Islet precursor cell (in vitro differentiated cells): ENCODE data around the gene PBX2.

Source experiments
- DNase-seq: peaks from one replicate; pipeline ENCODE4 v3.0.0-alpha.2; 2018

The PBX2 gene

DNA sequence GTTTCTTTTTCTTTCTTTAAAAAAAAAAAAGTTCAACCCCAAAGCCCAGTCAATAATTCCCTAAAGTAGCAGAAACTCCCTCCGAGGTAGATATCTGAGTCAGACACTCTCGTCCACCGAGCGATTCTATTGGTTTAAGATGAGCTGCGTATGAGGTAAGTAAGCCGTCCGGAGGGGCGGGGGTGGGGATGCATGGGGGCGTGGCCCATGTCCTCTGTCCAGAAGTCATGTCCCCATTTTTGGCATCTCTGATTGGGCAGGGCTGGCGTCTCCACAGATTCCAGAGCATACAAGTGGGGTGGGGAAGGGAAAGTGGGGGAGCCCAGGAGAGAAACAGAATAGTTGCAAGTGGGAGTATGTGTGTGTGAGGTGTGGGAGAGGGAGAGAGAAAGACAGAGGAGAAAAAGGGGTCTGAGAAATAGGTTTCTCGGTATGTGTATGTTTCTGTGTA is 4.3 kb downstream of the PBX2 start:
- DNase-seq = peak; percentile 90

DNA sequence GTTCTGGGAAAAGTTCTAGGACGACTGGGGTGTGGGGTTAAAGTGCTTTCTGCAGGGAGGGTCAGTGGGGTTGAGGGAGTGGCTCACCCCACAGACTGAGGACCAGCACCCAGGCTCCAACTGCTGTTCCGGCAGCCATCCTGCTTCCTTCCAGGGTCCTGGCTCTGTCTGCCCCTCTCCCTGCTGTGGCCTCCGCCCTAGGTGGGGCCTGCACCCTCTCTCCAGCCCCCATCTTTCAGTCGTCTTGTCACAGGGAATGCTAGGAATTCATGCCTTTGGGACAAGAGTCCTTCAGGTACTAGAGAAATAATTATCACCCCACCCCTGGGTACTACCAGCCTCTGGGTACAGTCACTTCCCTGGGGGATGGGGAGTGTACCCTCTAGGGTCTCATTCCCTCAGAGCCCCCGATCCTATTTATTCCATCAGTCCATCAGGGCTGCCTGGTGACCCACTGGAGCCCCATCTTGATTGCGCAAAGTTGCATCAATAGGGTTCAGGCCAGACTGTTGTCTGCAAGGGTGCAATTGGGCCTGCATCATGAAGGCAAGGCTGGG is 5.8 kb downstream of the PBX2 start, which contains the start of gene AGER:
TSS of gene AGER (minus strand) at position 170 of the 557 bp plus-strand sequence. CDS start at position 139, 31 bp downstream.
- DNase-seq = no peak

DNA sequence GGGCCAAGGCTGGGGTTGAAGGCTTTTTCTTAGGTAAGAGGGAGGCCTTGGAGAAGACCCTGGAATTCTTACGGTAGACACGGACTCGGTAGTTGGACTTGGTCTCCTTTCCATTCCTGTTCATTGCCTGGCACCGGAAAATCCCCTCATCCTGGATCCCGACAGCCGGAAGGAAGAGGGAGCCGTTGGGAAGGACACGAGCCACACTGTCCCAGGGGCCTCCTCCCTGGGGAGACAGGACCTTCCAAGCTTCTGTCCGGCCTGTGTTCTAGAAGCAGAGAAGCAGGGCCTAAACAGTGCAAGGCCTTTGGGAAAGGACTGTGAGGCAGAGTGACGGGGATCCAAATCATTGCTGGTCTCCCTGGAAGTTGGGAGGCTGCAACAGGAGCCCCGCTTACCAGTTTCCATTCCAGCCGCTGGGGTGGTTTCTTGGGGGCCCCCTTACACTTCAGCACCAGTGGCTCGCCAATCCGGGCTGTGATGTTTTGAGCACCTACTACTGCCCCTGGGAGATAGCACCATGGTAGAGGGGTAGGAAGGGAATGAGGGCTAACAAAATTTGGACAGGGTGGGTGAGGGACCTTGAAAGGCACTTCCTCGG is 6.4 kb downstream of the PBX2 start:
- DNase-seq = no peak

DNA sequence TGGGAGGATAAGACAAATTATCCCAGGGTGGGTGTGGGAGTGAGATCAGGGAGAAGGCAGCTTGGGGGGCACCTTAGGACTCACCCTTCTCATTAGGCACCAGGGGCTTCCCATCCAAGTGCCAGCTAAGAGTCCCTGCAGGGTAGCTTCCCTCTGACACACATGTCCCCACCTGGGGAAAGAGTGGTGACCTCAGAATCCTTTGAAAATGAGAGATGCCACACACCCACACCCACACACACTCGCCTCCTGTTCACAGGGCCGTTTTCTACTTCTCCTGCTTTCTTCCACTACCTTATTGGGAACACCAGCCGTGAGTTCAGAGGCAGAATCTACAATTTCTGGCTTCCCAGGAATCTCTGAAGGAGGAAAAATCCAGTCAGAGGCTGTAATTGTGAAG is 7.0 kb downstream of the PBX2 start:
- DNase-seq = no peak

DNA sequence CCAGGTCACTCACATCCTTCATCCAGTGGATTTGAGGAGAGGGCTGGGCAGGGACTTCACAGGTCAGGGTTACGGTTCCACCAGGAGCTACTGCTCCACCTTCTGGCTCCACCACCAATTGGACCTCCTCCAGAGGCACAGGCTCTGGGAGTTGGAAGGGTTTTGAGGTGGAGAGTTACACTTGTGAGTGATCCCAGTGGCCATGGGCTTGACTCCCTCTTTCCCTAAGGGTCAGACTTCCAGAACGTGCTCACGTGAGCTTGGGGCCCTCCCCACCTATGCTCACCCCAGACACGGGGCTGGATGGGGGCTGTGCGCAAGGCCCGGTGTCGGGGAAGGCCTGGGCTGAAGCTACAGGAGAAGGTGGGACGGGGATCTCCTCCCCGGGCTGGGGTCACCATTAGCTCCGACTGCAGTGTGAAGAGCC is 7.4 kb downstream of the PBX2 start:
- no peak for DNase-seq

DNA sequence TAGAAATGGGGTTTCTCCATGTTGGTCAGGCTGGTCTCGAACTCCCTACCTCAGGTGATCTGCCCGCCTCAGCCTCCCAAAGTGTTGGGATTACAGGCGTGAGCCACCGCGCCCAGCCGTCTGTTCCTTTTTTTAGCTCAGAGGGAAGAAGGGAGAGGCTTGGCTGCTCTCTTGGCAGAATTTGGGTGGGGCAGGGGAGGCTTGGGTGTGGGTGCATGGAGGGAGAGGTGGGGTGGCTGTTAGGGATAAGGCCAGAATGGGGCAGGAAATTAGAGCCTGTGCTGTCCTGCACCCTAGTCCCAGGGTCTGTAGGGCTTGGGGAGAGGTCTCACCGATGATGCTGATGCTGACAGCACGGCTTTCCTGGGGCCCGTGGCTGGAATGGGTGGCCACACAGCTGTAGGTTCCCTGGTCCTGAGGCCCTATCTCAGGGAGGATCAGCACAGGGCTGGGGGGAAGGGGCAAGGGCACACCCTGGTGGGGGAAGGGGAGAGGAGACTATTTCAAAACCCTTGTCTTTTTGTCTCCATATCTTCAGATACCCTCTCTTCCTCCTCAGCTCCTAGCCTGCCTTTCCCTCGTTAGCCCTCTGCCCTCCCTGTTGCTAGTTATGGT is 8.0 kb downstream of the PBX2 start:
- DNase-seq = no peak

DNA sequence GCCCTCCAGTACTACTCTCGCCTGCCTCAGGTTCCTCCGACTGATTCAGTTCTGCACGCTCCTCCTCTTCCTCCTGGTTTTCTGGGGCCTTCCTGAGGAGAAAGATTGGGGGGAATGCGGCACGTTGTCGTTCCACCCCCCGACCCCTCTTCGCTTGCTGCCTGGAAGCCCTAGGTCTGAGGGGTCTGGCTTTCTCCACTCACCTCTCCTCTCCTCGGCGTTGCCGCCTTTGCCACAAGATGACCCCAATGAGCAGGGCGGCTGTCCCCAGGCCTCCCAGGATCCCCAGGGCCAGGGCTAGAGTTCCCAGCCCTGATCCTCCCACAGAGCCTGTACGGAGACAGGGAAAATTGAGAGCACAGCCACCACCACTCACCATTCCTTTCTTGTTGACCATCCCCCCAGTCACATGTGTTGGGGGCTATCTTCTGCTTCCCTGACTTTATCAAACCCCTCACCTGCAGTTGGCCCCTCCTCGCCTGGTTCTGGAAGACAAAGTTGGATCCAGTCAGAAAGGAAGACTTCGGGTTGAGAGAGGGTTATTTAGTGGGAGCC is 8.8 kb downstream of the PBX2 start:
- DNase-seq = no peak

DNA sequence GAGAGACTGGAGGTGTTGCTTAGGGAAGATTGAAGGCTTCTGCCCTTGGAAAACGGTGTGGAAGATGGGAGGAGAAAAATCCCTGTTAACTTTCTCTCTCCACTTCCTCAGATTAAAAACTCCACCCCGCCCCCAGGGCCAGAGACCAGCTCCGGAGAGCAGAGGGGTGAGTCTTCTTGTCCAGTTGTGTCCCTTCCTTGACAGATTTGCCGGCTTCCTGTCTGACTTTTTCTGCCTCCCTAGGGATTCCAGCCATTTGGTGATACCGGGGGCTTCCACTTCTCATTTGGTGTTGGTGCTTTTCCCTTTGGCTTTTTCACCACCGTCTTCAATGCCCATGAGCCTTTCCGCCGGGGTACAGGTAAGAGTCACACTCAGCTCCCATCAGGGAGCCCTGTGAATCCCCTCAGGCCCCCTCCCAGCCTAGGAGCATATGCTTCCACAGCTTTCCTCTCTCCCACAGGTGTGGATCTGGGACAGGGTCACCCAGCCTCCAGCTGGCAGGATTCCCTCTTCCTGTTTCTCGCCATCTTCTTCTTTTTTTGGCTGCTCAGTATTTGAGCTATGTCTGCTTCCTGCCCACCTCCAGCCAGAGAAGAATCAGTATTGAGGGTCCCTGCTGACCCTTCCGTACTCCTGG is 10.1 kb downstream of the PBX2 start:
- no peak for DNase-seq

DNA sequence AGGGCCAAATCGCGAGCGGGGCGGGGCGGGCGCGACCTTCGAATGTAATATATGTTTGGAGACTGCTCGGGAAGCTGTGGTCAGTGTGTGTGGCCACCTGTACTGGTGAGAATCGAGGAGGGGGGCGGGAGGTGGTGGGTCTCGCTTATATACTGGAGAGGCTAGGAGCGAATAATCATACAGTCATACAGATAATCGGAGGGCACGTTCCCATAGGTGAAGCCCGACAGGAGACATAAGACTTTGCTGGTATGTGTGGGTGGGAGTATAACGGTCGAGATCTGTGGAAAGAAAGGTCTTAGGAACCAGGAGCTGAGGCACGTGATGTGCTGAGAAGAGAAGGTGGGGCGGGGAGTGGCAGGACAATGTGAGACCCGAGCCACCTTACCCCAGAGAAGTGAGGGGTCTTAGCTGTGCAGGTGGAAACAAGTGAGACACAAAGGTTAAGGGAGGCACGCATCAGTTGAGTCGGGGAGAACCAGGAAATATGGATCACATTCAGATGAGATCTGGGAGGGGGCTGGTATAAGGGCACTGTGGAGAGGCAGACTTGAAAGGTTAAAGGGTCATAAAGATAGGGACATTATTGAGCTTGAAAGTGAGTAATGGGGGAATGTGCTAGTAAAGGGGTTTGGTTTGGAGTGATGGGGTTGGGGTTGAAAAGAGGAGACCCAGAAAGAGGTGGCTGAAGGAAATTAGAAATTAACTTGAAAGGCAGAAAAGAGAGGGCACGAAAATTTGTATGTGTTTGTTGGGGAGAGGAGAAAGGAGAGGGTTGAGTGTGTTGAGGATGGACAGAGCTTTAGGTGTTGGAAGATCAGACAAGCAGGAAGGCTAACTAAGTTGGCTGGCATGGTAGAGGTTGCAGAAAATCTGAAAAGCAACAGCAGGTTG is 11.2 kb downstream of the PBX2 start:
- no peak for DNase-seq

DNA sequence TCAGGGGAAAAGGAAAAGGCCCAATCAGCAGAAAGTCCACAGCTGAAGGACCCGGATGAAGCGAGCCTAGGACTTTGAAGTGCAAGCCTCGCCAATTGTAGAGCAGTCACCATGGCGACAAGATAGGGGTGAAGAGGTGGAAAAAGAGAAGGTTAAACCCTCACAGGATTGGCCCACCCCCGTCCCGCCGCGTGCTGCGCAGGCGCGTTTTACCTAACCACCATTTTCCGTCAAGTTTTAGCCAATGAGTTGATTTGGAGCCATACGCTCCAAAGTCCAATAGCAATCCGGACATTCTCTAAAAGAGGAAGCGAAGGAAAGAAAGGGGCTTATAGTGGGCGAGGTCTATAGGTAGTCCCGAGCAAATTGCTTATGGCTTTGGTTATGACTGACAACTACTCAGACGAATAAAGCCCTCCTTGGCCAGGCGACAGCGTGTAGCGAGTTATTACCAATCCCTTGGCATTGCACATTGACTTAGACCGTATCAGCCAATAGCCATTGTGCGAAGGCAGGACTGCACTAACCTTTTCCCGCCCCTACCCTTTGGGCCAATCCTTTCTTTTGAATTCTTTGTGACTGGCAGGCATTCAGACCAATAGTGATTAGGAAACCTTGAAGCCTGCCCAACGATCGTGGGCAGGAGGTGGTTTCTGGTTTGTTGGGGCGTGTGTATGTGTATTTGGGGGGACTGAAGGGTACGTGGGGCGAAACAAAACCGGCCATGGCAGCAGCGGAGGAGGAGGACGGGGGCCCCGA is 12.0 kb downstream of the PBX2 start, which contains the start of gene RNF5:
TSS of gene RNF5 (plus strand) at position 618 of the 759 bp plus-strand sequence. CDS start at position 725, 107 bp downstream.
- DNase-seq = peak; percentile 99

DNA sequence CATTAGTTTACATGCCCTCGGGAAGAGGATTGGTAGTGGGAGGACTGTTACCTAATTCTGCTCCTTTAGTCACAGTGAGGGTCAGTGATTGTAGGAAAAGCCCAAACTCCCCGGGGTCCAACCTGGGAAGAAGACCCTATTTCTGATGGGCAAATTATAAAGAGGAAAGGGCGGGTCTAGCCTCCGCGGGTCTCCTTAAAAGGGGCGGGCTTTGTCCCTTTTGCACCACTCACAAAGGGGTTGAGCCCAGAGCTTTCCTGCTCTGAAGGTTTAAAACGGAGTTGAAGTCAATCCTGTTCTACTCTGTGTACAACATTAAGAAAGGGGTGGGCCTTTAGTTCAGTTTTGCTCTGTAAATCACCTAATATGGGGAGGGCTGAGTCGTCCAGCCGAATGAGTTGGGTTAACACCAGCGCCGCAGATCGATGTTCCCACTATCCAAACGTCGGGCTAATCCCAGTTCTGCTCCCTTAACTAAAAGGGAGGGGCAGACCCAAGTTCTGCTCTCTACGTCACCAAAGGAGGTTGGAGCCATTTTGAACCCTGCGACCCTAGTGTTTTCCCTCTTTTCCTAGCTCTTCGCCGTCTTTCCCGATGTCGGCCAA is 12.7 kb downstream of the PBX2 start:
- DNase-seq = peak; percentile 73

DNA sequence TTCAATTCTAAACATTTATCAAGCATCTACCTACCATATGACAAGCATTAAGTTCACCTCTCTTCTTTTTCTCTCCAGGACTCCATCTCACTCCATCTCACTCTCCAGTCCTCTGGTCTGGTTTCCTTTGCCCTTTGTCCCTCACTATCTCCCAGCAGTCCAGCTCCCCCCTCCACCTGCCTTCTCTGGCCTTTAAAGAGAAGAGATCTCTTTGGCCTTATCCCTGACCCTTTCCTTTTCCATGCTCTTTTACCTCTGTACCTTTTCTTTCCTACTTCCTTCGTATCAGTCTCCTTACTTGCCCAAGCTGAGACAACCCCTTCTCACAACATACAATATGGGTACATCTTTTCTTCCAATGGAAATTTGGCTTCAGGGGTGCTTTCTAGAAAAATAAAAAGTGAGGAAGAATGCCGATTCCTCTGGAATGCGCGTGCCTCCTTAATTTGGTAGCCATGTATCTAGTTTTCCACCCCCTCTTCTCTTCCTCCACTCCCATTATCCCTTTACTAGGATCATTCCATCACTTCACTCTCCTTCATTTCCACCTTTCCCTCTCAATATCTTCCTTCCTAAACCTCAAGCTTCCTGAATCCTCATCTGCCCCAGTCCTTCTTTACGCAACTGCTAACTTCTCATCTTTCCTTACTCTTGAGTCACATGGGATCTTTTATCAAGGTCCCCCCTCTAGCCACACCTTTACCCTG is 13.4 kb downstream of the PBX2 start:
- DNase-seq = no peak

DNA sequence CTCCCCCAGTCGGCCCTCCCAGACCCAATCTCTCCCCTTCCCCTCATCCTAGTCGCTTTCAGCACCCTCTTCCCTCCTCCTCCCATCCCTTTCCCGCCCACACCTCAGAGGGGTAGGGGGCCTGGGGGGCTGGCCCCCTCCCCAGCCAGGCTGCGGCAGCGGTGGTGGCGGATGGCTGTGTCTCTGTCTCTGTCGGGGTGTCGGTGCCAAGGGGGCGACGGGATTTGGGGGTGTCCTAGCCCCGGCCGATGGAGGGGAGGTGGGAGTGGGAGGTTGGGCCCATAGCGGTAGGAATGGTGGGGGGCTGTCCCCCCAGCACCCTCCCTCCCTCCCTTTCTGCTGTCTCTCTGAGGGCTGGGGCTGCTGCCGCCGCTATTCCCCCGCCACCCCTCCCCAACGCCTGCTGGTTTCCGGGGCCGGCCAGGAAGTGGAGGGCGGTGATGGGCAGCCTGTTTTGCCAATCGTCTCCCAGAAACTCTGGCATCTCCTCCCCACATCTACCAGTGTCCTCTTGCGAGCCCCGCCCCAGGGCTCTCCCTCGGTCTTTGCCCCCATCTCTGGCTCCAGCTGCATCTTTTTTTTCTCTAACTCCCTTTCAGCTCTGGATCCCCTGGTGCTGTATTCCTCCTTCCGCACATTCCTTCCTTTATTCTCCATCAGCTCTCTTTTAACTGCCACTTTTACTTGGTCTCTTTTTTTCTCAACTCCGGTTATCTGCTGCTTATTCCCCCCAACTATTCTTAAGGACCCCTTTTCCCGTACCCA is 14.1 kb downstream of the PBX2 start, which contains the start of gene AGPAT1:
TSS of gene AGPAT1 (minus strand) at position 374 of the 765 bp plus-strand sequence. CDS start 4,588 bp downstream, outside the sequence.
- DNase-seq = peak; percentile 98

DNA sequence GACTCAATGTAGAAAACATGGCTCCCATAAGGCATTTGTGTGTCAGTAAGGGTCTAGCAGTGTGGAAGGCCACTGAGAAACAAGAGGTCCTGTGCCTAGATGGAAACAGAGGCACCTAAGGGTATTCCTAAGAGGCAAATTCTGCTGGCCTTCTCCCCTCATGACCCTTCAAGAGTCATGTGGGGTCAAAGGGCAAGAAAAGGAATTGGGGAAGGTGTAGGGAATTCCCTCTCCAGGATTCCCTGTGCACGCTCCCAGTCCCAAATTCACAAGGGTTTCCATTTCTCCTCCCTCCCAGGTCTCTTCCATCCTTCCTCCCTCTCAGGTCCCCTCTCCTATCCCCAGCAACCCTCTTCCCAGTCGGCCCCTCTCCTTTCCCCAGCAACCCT is 14.7 kb downstream of the PBX2 start:
- DNase-seq = no peak

DNA sequence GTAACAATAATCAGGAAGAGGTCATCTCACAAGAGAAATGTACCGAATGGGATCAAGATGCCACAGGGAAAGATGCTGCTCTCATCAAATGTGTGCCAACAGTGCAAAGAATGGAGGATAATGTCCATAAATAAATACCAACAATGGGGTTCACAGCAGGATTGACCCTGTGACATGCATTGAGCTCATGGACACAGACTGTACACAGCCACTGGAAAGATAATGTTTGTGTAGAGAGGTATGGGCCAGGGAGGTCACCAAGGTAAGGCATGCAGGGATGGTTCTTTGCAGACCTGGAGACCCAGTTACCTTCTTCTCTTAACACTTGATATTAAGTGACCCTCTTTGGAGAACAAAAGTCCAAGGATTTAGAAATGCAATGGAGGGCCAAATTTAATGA is 15.6 kb downstream of the PBX2 start:
- DNase-seq = no peak

DNA sequence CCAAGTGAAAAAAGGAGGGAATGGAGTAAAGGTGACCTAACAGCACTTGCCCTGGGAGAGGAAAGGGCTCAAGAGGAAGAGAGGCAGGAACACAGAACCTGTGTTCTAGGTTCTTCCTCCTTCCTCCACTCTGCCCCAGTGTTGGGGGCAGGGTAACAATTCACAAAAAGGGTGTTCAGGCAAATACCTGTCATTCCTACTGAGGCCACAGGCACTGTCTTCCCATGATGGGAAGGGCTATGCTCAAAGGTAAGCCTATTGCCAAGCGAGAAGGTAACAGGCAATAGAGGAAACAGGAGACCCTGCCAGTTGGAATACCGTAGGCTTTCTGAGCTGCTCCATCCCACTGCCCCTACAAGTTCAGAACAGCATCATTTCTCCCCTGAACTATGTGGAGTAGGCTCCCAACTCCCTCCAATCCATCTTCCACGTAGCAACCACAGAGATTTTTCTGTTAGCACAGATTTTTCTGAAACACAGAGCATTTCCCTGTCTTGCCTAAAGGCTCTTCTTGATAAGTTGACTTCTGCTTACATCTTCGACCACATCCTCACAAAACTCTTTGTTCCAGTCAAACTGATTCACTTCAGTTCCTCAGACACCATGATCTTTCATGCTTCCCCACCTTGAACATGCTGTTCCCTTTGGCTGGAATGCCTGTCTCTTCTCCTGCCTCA is 16.8 kb downstream of the PBX2 start:
- peak; percentile 78 for DNase-seq

DNA sequence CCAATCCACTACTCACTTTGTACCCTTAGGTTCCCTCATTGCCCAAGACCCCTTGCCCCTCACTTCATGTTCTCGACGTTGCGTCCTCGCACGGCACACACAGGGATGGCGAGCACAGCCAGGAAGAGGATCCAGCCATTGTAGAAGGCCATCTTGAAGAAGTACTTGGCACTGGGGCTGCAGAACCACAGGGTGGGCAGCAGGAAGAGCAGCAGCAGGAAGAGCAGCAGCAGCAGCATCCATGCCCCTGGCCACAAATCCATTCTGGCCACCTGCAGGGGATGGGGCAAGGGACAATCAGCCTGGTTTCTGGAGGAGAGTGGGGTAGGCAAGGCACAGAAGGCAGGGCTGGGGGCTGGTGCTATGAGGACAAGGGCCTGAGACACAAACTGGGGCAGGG is 18.8 kb downstream of the PBX2 start:
- no peak for DNase-seq

DNA sequence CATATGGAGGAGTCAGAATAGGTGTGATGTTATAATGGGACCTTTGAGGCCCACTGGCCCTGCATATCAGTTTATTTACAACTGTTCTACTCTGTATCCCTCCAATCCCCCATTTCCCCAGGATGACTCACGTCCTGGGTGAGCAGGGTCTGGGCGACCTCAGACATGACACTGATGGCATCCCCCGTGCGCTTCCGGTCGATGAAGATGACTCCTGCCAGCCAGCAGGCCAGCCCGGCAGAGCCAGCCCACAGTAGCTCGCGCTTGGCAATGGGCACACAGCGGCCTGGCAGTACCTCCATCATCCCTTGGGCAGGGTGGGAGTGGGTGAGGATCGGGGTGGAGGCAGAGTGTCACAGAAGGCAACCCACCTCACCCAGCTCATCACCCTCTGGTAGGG is 19.7 kb downstream of the PBX2 start:
- DNase-seq = no peak
